ENCODE data around the gene PSPC1.
"Not testable (repeated sequence)": the region's sequence is repeated elsewhere in the genome, so short reads cannot be mapped to it uniquely, and the experiment has no call there.

The PSPC1 gene

DNA sequence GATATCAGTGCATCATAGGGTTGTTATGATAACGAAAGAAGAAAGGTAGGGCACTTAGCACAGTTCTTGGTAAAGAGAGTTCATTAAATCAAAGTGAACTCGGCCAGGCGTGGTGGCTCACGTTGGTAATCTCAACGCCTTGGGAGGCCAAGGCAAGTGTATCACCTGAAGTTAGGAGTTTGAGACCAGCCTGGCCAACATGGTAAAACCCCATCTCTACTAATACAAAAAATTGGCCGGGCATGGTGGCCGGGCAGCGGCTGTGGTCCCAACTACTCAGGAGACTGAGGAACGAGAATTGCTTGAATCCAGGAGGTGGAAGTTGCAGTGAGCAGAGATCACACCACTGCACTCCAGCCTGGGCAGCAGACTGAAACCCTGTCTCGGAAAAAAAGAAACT, 19.1 kb downstream of the PSPC1 start:
- no peak for DNase-seq

DNA sequence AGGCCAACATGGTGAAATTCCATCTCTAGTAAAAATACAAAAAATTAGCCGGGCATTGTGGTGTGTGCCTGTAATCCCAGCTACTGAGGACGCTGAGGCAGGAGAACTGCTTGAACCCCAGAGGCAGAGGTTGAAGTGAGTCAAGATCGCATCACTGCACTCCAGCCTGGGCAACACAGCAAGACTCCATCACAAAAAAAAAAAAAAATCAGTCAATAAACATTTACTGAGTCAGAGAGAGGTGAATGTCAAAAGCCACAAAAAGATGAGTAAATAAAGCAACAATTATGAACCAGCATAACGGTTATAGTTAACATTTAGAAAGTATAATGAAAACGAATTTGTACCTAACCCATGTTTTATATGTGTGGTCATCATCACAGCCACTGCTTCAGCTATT, 23.1 kb downstream of the PSPC1 start:
- no peak for DNase-seq

DNA sequence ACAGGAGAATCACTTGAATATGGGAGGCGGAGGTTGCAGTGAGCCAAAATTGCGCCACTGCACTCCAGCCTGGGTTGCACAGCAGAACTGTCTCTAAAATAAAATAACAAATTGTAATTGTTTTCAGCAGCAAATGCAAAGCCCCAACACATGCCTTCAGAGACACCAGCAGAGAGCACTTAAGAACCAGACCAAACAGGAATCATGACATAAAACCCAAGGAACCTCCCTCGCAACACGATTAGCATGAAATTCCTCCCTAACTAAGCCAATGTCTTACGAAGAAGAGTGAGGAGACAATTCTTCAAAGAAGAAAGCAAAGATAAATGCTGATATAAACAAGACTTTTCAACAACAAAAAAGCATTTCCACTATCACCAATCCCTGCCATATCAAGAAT, 40.1 kb downstream of the PSPC1 start:
- no peak for DNase-seq

DNA sequence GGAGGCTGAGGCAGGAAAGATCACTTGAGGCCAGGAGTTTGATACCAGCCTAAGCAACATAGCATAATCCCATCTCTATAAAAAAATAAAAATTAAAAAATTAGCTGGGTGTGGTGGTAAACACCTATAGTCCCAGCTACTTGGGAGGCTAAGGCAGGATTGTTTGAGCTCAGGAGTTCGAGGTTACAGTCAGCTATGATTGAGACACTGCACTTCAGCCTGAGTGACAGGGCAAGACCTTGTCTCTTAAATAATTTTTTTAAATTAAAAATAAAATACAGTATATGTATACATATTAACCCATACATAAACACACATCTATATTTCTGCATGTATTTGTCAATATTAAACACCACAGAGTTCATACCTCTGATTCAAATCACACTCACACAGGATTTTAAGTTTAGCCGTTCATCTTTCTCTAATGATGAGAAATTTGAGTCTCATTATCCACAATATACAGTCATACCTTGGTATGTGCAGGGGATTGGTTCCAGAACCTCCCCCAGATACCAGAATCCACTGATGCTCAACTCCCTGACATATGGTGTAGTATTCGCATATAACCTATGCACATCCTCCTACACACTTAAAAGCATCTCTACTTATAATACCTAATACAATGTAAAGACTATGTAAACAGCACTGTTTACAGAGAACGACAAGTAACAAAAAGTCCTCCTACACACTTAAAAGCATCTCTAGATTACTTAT, 44.7 kb downstream of the PSPC1 start:
- no peak for DNase-seq

DNA sequence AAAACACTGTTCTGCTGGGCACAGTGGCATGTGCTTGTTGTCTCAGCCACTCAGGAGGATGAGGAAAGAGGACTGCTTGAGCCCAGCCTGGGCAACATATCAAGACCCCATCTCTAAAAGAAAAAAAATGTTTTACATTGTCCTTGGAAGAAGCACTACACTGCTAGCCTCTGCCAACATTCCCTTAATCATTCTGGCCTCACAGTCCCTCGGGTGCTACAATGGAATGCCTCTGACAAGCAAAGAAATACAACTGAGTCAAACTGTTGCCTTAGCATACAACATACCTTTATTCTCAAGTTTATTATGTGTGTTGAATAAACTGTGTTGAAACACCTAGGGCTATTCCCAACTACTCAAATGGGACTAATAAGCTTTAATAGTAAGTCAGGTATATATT, 56.1 kb downstream of the PSPC1 start:
- no peak for DNase-seq

DNA sequence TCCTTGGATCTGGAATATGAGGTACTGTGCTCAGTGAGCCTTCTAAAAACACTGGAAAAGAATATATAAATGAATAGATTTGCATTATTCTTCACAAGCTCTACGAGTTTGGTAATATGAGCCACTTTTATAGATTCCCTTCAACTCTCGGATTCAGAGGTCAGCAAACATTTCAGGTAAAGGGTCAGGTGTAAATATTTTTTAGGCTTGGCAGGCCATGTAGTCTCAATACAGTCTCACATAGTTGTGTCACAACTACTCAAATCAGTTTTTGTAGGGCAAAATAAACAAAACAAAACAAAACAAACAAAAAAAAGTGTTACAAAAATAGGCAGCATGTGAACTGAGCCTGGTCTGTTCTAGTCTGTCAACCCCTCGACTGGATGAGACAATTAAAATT, 57.4 kb downstream of the PSPC1 start:
- no peak for DNase-seq

DNA sequence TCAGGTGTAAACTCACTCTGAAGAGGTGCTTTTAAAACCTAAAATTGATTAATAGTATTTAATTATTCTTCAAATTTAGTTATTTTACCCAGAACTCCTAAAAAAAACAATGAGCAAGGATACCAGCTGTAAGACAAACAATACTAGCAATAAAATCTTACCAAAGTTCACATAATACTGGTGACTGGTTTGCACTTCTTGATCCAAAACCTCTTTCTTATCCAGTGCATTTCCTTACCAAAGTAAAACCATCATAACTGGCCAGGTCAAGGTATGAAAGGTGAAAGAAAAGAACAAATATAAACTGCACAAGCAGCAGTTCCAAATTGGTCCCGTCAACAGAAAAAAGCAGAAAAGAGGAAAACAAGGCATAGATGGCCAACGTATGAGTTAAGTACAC, 62.7 kb downstream of the PSPC1 start:
- DNase-seq: no peak

DNA sequence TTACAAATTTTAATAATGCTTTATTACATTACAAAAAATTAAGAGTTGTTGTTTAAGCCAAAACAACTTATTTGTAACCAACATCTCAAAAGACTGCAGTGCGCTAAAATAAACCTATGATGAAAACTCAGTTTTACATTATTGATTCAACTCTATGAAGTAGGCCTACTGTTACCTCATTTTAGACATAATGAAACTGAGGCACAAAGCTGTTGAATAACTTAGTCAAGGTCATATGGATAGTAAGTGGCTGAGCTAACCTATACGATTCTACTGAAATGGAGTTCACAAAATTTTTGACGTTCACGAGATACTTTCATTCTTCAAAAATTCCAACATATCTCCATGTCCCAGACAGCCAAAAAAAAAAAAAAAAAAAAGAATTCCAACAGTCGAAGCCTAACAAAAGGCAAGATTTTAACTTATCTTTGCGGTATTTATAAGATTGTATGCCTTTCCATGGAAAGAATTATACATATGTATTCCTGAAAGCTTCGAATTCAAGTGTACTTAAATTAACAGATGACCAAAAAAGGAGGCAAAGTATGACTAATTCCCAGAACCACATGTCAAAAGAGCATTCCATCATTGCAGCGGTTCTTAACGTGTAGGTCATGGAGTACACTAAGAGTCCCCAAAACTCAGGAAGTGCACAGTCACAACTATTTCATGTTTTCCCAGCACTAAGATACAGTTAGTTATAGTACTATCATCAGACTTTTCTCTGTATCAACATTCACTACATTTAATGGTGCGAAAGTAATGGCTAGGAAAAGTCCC, 69.4 kb downstream of the PSPC1 start:
- no peak for DNase-seq

DNA sequence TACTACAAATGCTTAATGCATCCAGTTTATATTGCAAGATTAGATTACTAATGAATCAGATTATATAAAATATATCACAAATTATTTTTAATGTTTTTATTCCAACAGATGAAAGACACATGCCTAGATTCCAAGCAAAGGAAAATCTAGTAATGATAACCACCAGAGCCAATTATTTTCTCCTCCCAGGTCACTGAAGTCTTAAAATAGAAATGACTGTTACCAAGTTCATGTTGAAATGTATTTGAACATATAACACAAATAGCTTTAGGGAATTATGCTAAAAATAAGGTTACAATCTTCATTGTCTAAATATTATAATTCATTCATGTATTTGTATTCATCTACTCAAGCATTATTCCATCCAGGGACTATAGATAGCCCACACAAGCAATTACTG, 73.0 kb downstream of the PSPC1 start:
- not testable (repeated sequence) for DNase-seq

DNA sequence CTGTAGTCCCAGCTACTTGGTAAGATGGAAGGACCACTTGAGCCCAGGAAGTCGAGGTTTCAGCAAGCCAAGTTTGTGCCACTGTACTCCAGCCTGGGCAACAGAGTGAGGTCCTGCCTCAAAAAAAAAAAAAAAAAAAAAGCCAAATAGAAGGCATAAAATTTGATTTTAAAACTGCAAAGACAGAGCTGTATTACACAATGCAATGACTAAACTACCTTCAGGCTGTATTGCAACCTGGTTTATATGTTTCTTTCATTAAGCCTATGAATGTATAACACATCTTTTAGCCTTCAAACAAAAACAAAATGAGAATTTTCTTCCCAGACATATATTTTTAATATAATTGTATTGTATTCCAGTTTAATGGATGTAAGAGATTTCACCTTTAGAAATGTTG, 73.7 kb downstream of the PSPC1 start:
- not testable (repeated sequence) for DNase-seq

DNA sequence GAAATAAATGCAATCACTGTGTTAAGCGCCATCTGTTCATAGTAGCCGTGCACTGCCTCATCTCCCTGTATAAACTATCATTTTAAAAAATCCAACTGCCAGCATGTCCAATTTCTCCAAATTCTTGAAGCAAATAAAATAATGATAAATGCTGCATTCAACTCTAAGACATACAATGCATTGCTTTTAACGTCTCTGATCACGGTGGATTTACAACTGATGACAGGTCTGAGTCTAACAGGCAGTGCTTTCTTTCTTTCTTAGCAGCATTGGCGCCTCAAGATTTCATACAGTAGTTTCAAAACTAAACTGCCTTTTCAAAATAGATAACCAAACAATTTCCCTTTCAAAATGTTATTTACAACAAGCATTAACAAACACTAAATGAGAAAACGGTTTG, 78.5 kb downstream of the PSPC1 start:
- DNase-seq: not testable (repeated sequence)

DNA sequence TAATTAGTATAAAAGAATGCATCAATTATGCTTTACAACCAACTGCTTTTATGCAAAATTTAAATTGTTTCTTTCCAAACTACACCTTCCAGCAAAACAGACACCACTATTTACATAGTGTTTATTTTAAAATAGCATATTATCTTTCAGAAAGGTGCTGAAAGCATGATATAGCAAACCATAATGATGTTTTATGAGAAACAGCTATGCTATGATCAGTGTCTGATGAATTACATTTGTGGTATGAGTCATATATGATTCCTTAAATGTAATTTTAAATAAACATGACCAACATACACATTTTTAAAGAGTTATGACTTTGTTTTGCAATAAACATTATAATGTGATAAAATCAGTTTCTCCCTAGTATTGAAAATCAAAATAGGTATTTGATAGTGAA, 81.1 kb downstream of the PSPC1 start:
- not testable (repeated sequence) for DNase-seq

DNA sequence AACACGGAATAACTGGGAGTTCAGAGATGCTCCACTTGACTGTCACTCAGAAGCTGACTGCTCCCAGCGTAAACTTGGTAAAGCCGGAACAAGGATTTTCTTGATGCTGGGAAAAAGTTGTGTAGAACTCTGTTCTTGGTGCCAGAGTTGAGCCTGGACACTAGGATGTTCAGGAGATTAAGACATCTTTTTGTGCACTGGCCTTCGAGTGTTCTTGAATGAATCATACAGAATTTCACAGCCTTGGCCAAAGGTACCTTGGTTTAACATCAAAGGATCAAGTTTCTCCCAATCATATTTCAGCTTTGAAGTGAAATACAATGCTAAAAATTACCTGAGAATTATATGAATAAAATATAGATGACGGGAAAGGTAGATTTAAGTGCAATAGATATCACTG, 81.8 kb downstream of the PSPC1 start:
- DNase-seq: not testable (repeated sequence)

DNA sequence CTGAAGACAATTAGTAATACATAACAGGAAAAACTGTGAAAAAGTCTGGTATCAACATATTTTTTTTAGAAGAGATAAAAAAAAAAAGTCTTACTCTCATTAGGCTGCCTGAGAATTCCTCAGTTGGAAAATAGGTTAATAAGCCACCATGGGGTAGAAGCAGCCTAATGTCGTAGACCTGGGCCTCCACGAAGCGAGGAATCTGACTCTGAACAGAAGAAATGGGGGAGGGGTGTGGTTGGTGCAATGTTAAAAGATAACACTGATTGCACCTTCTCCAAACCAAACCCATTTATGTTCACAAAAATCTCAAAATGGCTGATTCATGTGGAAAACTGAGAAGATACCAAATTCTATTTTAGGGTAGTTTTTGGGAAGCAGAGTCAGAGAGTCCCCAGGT, 86.9 kb downstream of the PSPC1 start:
- DNase-seq: no peak

DNA sequence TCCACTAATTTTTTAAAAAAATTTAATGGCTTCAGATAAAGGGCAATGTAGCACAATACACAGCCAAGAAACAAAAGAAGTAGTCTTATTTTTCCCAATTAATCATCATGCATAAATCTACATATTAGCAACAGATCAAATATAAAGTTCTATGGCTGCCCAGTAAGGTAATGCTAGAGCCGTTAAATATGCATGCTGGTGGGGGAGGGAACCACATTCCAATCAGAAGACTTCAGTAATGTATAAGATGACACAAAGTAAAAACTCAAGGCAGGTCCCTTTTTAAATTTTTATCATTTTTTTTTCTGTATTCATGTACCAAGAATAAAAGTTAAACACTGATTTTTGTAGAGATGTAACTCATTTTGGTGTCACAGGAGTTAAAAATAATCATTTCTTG, 87.3 kb downstream of the PSPC1 start:
- DNase-seq: no peak

DNA sequence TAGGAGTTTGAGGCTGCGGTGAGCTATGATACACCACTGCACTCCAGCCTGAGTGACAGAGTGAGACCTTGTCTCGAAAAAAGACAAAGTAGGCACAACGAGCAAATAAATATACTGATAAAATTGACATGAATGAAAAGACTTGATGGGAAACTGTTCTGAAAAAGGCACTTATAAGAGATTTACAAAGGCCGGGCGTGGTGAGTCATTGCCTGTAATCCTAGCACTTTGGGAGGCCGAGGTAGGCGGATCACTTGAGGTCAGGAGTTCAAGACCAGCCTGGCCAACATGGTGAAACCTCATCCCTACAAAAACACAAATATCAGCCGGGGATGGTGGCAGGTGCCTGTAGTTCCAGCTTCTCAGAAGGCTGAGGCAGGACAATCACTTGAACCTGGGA, 91.3 kb downstream of the PSPC1 start:
- not testable (repeated sequence) for DNase-seq

DNA sequence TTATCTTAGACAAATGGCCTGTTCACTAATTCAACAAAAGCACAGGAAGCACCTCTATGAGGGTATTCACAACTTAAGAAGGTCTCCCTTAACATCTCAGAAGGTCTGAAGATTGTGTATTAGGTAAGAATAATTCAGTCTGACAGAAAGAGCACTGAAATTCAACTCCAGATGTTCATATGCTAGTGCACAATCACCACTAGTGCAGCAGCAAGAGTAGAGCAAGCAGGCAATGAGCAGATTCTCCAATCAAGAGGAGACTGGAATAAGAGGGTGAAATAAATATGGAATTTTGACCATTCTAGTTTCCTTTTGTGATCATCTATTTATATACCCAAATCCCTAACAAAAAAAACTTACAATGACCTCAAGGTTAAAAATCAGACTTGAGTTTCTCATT, 97.3 kb downstream of the PSPC1 start:
- DNase-seq: no peak

DNA sequence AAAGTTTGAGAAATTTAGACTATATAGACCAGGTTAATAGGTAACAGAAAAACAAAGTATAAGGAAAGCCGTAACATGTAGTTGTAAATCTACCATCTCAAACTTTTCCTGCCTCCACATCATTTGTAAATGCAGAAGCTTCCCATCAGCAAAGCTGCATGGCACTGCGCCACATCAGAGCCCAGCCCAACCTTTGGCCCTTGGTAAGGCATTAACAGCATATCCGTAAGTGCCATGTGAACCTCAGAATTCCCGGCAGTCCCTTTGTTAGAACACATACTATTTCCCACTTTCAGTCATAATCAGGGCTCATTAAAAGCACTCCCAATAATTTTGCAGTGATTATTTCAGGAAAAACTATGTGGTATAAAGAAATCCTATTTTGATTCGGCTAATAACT, 97.7 kb downstream of the PSPC1 start:
- no peak for DNase-seq

DNA sequence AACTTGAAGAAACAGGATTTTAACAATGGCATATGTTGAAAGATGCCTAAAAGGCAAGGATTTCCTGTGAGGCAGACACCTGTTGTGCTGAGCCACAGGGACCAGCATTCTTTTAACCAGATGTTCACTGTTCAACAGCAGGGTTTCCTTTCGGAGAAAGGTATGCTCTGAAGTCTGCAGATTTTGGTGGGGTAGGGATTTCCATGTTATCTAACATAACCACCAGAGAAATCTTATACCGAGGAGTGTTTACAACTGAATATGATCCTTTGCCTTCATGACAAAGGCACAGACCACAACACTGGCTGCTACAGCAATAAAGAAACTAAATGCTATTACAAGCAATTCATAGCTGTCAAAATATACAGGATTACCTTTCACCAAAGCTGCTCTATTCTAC, 101.2 kb downstream of the PSPC1 start:
- no peak for DNase-seq

DNA sequence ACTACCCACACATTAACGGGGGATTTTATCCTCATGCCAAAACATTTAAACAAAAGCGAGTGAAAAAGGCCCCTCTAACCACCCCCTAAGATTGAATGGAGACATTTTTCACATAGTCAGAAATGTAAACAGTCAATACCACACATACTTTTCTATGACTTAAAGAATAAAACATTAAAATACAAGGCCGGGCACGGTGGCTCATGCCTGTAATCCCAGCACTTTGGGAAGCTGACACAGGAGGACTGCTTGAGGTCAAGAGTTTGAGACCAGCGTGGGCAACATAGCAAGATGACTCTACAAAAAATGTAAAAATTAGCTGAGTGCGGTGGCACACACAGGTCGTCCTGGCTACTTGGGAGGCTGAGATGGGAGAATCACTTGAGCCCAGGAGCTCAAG, 102.0 kb downstream of the PSPC1 start:
- DNase-seq: no peak

DNA sequence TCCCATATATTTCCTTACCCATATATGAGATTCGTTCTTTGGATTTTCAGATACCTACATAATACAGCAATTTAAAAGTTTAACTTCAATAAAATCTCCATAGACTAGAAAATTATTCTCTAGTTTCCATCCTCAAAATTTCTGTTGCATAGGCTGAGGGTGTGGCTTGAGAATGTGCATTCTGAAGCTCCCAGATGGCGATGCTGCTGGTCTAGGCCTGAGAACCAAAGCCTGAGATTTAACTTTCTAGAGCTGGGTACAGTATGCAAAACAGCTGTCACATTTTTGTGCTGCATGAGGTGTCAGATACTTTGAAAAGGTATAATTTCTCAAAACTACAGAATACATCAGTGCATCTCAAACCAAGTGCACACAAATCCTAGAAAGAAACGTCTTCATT, 106.6 kb downstream of the PSPC1 start:
- no peak for DNase-seq

DNA sequence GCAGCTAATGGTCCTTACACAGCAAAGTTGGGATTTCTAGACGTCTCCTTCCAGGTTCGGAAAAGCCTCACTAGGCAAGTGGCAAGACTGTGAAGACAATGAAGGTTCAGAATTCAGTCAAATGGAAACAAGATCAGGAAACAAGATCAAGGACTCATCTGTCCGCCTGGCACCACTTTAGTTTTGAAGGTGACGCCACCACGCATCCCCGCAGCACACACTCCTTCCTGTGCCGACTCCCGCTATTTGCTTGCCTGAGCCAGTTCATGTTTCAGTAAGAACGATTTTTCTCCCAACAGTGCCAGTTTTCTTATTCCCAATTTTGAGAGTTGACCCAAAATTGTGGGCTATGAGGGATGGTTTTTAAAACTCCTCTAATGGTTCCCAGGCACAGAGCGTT, 107.8 kb downstream of the PSPC1 start:
- DNase-seq: no peak

DNA sequence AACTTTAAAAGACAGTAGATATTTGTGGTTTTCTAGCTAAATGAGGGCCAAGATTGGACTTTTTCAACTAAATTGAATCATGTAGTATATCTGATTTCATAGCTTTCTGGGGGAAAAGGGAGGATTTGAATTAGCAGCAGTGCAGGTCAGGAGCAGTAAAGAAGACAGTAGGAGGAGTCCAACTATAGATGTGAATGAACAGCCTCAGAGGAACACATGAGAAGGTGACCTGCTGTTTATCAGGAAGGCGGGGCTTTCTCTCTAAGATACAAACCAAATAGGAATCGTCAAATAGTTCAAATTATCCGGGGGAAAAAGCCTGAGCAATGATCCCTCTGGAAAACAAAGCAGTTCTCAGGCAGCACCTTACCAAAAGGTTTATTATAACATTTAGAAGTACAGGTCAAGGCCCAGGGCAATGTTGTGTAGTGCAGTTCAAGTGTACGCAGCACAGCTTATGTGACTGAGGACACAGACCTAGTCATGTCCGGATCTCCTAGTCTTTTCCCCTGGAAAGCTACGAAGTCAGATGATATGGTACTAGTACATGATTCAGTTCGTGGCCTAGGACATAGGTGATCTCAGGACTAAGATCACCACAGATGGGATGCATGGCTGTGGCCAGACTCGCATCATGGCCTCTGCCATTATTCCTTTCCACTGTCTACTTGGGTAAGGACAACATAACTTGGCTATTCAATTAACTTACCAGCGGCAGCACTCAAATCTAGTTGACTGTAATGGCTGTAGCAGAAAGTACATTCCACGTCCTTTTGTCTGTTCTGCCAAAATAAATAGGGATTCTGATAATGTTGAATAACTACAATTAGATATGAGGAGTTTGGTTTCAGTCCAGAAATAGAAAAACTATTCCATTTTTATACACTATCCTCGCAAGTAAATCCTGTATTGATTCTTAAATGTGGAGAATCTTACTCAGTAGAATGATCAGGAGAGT, 109.0 kb downstream of the PSPC1 start:
- DNase-seq: no peak

DNA sequence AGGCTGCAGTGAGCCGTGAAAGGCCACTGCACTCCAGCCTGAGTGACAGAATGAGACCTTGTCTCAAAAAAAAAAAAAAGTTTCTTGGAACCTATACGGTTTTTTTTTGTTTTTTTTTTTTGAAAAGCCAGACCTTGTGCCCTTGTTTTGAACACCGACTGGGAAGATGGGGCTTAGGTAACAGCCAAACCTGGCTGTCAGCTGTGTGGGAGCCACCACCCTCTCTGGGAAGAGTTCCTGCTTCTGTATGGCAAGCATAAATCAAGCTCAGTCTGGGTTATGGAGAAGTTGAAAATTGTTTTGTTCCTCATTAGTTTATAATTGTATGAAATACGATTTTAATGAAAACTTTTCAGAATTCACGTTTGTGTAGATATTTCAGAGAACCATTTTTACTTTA, 109.8 kb downstream of the PSPC1 start:
- DNase-seq: no peak

All from activated naive CD4-positive, alpha-beta T cell treated with anti-CD3 and anti-CD28 coated beads, Interleukin-2, amount 50 U/mL, for 16 hours (primary cell).